ENCODE measurements around the gene KIR2DL4.
"Not testable (repeated sequence)": the region's sequence is repeated elsewhere in the genome, so short reads cannot be mapped to it uniquely, and the experiment has no call there.

Gene KIR2DL4

GRCh38 chr19:54835126-54835525, 31.7 kb downstream of the KIR2DL4 start:
- not testable (repeated sequence) for H3K9me3 Mint-ChIP-seq, H3K27ac Mint-ChIP-seq, H3K27me3 Mint-ChIP-seq, H3K4me3 Mint-ChIP-seq, H3K36me3 Mint-ChIP-seq, H3K4me1 Mint-ChIP-seq

GRCh38 chr19:54837522-54837921, 34.1 kb downstream of the KIR2DL4 start:
- H3K27me3 Mint-ChIP-seq, H3K27ac Mint-ChIP-seq, H3K4me3 Mint-ChIP-seq, H3K36me3 Mint-ChIP-seq, H3K4me1 Mint-ChIP-seq, H3K9me3 Mint-ChIP-seq: not testable (repeated sequence)

- H3K4me1 Mint-ChIP-seq, H3K9me3 Mint-ChIP-seq, H3K27ac Mint-ChIP-seq, H3K4me3 Mint-ChIP-seq, H3K36me3 Mint-ChIP-seq: not testable (repeated sequence)
- H3K27me3 Mint-ChIP-seq: peaks cover 10% of the 10 kb centered on the region
These were observed 39.8 kb downstream of the KIR2DL4 start for GRCh38 chr19:54843171-54843570.

DNA sequence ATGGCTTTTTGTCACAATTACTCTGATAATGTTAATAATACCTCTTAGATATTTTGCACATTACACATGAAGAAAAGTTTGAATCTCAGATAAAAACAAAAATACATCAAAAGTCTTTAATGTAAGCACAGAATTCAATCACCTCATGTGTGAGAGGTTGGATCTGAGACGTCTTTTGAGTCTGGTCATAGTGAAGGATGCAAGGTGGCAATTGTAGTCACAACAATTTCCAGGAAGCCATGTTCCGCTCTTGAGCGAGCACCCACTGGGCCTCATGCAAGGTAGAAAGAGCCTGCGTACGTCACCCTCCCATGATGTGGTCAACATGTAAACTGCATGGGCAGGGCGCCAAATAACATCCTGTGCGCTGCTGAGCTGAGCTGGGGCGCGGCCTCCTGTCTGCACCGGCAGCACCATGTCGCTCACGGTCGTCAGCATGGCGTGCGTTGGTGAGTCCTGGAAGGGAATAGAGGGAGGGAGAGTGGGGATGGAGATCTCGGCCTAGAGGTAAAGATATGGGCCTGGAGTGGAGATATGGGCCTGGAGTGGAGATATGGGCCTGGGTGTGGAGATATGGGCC, 46.7 kb downstream of the KIR2DL4 start, which contains the start of gene KIR3DL2:
Gene KIR3DL2, plus strand, starts transcription at position 383 of the 580 bp plus-strand sequence. Its CDS starts 33 bp downstream, at position 416.
- not testable (repeated sequence) for H3K27ac Mint-ChIP-seq, H3K4me1 Mint-ChIP-seq, H3K9me3 Mint-ChIP-seq, H3K4me3 Mint-ChIP-seq, H3K36me3 Mint-ChIP-seq
- peaks cover 12% of the 10 kb centered on the region for H3K27me3 Mint-ChIP-seq

DNA sequence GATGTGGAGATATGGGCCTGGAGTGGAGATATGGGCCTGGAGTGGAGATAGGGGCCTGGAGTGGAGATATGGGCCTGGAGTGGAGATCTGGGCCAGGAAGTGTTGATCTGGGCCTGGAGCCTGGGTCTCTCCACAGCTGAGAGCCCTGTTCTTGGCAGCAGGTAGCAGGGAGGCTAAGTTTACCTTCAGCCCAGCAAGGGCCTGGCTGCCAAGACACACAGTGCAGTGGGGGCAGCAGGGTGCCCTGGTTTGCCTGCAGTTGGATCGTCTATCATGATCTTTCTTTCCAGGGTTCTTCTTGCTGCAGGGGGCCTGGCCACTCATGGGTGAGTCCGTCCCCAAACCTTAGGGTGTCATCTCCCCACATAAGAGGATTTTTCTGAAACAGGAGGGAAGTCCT, 47.5 kb downstream of the KIR2DL4 start:
- Mint-ChIP-seq H3K36me3 (no peaks in the 10 kb centered on the region), H3K4me1 (no peaks in the 10 kb centered on the region), H3K27me3 (peaks cover 13% of the 10 kb centered on the region), H3K9me3 (no peaks in the 10 kb centered on the region), H3K27ac (no peak overlapping the region), H3K4me3 (no peak overlapping the region)

DNA sequence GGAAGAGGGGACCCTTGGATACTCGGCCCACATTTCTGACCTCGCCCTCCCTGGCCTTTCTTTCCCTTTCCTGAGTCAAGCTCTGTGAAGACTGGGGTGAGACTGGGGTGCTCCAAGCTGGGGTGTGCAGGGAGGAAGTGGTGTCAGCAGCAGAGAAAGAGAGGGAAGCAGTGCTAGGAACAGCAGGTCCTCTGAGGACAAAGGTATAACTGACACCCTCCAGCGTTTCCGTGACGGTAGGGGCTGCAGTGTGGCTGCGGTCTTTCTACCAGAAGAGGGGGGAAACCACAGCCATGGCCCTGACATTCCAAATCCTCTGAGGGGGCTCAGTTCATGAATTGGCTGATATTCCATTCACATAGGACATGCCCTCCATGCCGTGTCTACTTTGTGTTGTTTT, 47.9 kb downstream of the KIR2DL4 start:
- no peak overlapping the region for H3K27ac Mint-ChIP-seq
- no peaks in the 10 kb centered on the region for H3K36me3 Mint-ChIP-seq
- no peak overlapping the region for H3K4me3 Mint-ChIP-seq
- no peaks in the 10 kb centered on the region for H3K9me3 Mint-ChIP-seq
- peaks cover 13% of the 10 kb centered on the region for H3K27me3 Mint-ChIP-seq
- H3K4me1 Mint-ChIP-seq: no peaks in the 10 kb centered on the region

DNA sequence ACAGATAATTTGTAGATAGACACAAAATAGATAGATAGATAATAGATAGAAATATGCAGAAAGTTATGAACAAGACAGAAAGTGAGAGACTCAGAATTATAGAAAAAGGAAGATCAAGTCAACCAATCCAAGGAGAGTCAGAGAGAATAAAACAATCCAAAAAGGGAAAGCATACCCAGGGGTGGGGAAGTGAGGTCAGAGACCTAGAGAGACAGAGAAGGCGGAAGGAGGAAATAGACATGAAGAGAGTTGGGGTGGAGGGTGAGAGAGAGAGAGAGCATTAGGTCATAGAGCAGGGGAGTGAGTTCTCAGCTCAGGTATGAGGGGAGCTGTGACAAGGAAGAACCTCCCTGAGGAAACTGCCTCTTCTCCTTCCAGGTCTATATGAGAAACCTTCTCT, 51.8 kb downstream of the KIR2DL4 start:
- H3K27ac Mint-ChIP-seq, H3K36me3 Mint-ChIP-seq, H3K4me1 Mint-ChIP-seq, H3K9me3 Mint-ChIP-seq, H3K4me3 Mint-ChIP-seq: not testable (repeated sequence)
- H3K27me3 Mint-ChIP-seq: peaks cover 12% of the 10 kb centered on the region

- peaks cover 11% of the 10 kb centered on the region for H3K27me3 Mint-ChIP-seq
- not testable (repeated sequence) for H3K27ac Mint-ChIP-seq, H3K36me3 Mint-ChIP-seq, H3K4me3 Mint-ChIP-seq, H3K4me1 Mint-ChIP-seq, H3K9me3 Mint-ChIP-seq
These were observed 55.1 kb downstream of the KIR2DL4 start for GRCh38 chr19:54858476-54858875.

DNA sequence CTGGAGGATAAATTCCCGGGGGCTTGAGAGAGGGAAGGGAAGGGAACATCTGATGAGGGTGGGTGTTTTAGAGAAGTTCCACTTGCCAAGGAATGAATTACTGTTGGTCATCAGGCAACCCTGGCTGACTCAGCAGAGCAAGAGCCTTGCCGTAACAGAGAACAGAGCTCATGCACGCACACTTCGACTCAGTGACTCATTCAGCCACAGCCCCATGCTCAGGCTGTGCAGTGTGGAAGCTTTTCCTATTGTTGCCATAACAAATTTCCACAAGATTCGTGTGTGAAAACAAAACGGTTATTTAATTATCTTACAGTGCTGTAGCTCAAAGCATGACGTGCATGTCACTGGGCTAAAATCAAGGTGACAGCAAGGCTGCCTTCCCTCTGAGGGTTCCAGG, 56.0 kb downstream of the KIR2DL4 start:
- not testable (repeated sequence) for H3K9me3 Mint-ChIP-seq, H3K36me3 Mint-ChIP-seq, H3K4me1 Mint-ChIP-seq, H3K4me3 Mint-ChIP-seq, H3K27ac Mint-ChIP-seq
- peaks cover 11% of the 10 kb centered on the region for H3K27me3 Mint-ChIP-seq

DNA sequence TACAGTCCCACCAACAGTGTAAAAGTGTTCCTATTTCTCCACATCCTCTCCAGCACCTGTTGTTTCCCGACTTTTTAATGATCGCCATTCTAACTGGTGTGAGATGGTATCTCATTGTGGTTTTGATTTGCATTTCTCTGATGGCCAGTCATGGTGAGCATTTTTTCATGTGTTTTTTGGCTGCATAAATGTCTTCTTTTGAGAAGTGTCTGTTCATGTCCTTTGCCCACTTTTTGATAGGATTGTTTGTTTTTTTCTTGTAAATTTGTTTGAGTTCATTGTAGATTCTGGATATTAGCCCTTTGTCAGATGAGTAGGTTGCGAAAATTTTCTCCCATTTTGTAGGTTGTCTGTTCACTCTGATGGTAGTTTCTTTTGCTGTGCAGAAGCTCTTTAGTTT, 60.0 kb downstream of the KIR2DL4 start:
- H3K4me1 Mint-ChIP-seq, H3K9me3 Mint-ChIP-seq, H3K27ac Mint-ChIP-seq, H3K36me3 Mint-ChIP-seq, H3K4me3 Mint-ChIP-seq: not testable (repeated sequence)
- peaks cover 17% of the 10 kb centered on the region for H3K27me3 Mint-ChIP-seq

Data from activated naive CD4-positive, alpha-beta T cell treated with anti-CD3 and anti-CD28 coated beads, Interleukin-2, amount 50 U/mL, for 24 hours (primary cell).